Thyroid gland (tissue), 4 donors: ENCODE results near the gene RNF123. TPM values are rescaled to one million over a fixed set of nuclear protein-coding genes. Genes with fewer than 3 reads are reported as not detected.

ENCODE experiments used
- DNase-seq, 2 donors: peaks; one replicate each; pipeline ENCODE4 v3.0.0-alpha.2; 2019
- H3K27ac ChIP-seq, 3 donors: fragments of 200-600 bp; sonication (generic); 1 replicate in 2 of 3; 2 replicates in 1 of 3; pipeline ENCODE4 v1.5.1; 2016 to 2019; ENCODE audit warnings: mild to moderate bottlenecking in 1 of 3, moderate library complexity in 1 of 3
- H3K27me3 ChIP-seq: fragments of 200-600 bp; sonication (generic); one replicate; pipeline ENCODE4 v1.5.1; 2019
- H3K36me3 ChIP-seq, 2 donors: fragments of 200-600 bp; sonication (generic); one replicate each; pipeline ENCODE4 v1.5.1; 2016 to 2019
- H3K4me1 ChIP-seq, 2 donors: fragments of 200-600 bp; sonication (generic); one replicate each; pipeline ENCODE4 v1.5.1; 2017 to 2019
- H3K4me3 ChIP-seq, 3 donors: fragments of 200-600 bp; sonication (generic); replicated peaks in 1 of 3; 1 replicate in 2 of 3; 2 replicates in 1 of 3; pipeline ENCODE4 v1.5.1; 2016; ENCODE audit warnings: mild to moderate bottlenecking in 1 of 3
- H3K9me3 ChIP-seq: fragments of 200-600 bp; sonication (generic); one replicate; pipeline ENCODE4 v1.5.1; 2017
- POLR2A ChIP-seq, 2 donors: fragments of 450-650 bp; IDR thresholded peaks; one replicate each; pipeline ENCODE4 v1.6.1; 2017; ENCODE audit warnings: antibody characterized with exemption in 2 of 2, mild to moderate bottlenecking in 2 of 2, moderate library complexity in 1 of 2
- WGBS, 2 donors: methylation state at CpG; one replicate each; pipeline ENCODE4 v1.1.5; 2017; 5-methylcytosine and 5-hydroxymethylcytosine counted together
- intact Hi-C: fragments of 100-400 bp; cut with DNase I; formaldehyde crosslinking; loops from one replicate; pipeline ENCODE4 v1.15.1; 2023
- total RNA-seq, 4 donors: library from RNA; depleted of rRNA; stranded (reverse); fragments of >200 nt; gene quantifications; one replicate each; pipeline ENCODE4 v1.2.3, GENCODE V29; 2016
- TF ChIP-seq, protein P1 (sequence below), 6 experiments: fragments of 200-600 bp in 3 of 6; fragments of 450-650 bp in 3 of 6; sonication (generic) in 3 of 6; IDR thresholded peaks; one replicate each; pipeline ENCODE4 v1.5.1; 2016 to 2019; ENCODE audit warnings: antibody characterized with exemption in 6 of 6, mild to moderate bottlenecking in 2 of 6, inconsistent platforms in 1 of 6, moderate library complexity in 1 of 6

Gene RNF123
- total RNA-seq, 4 donors from 2014 or later: 25.9 to 36.8 (median 33.5) TPM

DNA sequence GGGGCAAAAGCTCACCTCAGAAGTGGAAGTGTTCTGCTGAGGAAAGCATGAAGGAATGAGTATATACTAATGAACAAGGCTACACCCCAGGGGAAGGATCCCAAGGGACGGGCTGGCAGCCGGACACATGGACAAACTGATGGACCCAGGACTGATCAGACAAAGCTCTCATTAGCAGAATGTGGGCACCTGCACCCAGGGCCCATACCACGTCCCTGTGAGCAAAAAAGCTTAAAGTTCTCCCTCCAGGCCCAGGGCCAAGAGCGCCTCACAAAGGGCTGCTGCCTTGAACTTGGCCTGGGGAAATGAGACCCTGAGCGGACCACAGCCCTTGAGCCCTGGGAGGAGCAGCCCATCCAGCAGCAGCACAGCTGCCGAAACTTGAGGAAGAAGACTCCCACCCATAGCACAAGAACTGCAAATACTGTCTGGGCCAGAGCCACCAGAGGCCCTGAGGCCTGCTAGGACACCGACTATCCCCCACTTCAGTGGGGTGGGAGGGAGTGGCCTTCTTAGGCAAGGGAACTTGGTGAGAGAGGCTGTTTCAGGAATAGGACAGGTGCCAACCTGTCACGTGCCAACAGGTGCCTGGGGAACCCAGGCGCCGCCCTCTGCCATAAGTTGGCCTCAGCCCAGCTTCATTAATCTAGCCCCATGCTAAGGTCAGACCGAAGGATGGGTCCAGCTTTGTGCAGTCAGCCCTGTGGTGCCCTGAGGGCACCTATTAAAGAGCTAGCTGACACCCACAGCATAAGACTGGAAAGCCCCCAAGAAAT lies 36.7 kb downstream of the RNF123 start:
- Histone ChIP-seq H3K36me3 (peaks cover 20 to 23% of the 10 kb centered on the region in 2 donors), H3K27ac (peak overlapping the region in 1 of 3 donors; percentile 73), H3K4me1 (peaks cover 20 to 24% of the 10 kb centered on the region in 2 donors), H3K27me3 (no peaks in the 10 kb centered on the region), H3K4me3 (no peak overlapping the region), H3K9me3 (no peaks in the 10 kb centered on the region)
- TF ChIP-seq POLR2A (IDR thresholded peaks at IDR 0.05): no peak
- TF ChIP-seq, protein P1, sequence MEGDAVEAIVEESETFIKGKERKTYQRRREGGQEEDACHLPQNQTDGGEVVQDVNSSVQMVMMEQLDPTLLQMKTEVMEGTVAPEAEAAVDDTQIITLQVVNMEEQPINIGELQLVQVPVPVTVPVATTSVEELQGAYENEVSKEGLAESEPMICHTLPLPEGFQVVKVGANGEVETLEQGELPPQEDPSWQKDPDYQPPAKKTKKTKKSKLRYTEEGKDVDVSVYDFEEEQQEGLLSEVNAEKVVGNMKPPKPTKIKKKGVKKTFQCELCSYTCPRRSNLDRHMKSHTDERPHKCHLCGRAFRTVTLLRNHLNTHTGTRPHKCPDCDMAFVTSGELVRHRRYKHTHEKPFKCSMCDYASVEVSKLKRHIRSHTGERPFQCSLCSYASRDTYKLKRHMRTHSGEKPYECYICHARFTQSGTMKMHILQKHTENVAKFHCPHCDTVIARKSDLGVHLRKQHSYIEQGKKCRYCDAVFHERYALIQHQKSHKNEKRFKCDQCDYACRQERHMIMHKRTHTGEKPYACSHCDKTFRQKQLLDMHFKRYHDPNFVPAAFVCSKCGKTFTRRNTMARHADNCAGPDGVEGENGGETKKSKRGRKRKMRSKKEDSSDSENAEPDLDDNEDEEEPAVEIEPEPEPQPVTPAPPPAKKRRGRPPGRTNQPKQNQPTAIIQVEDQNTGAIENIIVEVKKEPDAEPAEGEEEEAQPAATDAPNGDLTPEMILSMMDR (IDR thresholded peaks at IDR 0.05): no peak
- WGBS, 2 donors: 88 to 89% methylated on average over 8 of the region's 11 CpGs
- intact Hi-C loops: loop anchor here (5.0 kb wide), 1 partner anchor 49 kb away; no protein-coding TSS in a partner anchor
- no peak for DNase-seq

DNA sequence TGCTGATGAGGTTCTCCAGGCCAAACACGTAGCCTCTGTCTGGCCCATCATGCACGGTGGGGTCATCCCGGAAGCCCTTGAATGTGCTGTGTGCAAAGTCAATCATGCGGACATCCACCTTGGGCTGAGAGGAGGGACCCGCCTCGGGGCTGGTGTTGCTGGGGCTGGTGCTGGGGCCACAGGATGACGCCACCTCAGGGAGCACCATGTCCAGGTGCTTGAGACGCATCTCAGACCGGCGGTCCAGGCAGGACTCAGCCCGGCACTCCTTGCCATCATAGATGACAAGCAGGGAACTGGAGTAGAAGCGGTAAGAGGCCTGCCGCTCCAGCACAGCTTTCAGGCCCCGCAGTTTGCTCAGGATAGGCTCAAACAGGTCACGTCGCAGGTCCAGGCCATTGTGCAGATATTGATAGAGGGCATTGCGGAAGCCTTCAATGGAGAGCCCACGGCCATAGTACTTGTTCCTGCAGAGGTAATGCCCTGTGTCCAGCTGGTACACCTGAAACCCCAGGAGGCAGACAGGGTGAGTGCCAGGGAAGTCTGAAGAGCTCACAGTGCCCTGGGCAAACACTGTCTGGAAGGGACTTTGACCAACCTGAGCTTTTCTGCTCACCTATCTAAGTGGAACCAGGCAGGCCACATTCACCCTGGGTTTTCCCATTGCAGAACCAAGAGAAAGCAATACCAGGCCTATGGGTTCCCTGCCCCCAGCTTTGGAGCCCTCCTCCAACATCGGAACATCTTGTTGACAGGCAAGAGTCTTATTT lies 38.0 kb downstream of the RNF123 start:
- Histone ChIP-seq H3K4me3 (no peak overlapping the region), H3K27ac (no peak overlapping the region), H3K36me3 (peaks cover 15 to 29% of the 10 kb centered on the region in 2 donors), H3K4me1 (peaks cover 17 to 22% of the 10 kb centered on the region in 2 donors), H3K27me3 (no peaks in the 10 kb centered on the region), H3K9me3 (no peaks in the 10 kb centered on the region)
- TF ChIP-seq POLR2A (IDR thresholded peaks at IDR 0.05): no peak
- TF ChIP-seq, protein P1 (IDR thresholded peaks at IDR 0.05): no peak
- intact Hi-C loops: loop anchor here (5.0 kb wide), 1 partner anchor 50 kb away; no protein-coding TSS in a partner anchor
- DNase-seq: no peak
- WGBS, 2 donors: 89 to 94% methylated on average over 13 to 16 of the region's 19 CpGs

DNA sequence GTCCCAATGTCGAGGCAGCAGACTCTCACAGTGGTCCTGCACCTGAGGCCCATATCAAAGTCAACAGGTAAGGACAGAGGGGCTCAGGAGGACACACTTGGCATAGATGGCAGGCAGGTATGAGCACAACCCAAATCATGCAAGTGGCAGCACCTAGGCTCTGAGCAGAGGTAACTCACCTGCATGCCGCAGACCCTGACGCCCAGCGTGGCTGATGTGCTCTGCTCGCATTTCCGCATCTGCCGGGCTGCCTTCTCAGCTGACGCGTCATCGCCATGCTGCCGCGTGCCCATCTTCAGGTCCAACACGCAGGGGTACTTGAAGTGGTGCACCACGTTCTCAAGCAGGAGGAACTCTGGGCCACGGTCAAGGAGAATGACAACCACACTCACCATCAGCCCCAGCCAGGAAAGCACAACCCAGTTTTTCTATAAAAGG lies 38.6 kb downstream of the RNF123 start:
- TF ChIP-seq POLR2A (IDR thresholded peaks at IDR 0.05): no peak
- TF ChIP-seq, protein P1 (IDR thresholded peaks at IDR 0.05): no peak
- intact Hi-C loops: loop anchor here (5.0 kb wide), 1 partner anchor 51 kb away; no protein-coding TSS in a partner anchor
- H3K4me3 ChIP-seq: no peak overlapping the region
- peaks cover 16 to 35% of the 10 kb centered on the region in 2 donors for H3K36me3 ChIP-seq
- no peaks in the 10 kb centered on the region for H3K9me3 ChIP-seq
- H3K27ac ChIP-seq: no peak overlapping the region
- peaks cover 11 to 16% of the 10 kb centered on the region in 2 donors for H3K4me1 ChIP-seq
- H3K27me3 ChIP-seq: no peaks in the 10 kb centered on the region
- no peak for DNase-seq
- WGBS, 2 donors: 93 to 95% methylated on average over 11 to 14 of the region's 15 CpGs

DNA sequence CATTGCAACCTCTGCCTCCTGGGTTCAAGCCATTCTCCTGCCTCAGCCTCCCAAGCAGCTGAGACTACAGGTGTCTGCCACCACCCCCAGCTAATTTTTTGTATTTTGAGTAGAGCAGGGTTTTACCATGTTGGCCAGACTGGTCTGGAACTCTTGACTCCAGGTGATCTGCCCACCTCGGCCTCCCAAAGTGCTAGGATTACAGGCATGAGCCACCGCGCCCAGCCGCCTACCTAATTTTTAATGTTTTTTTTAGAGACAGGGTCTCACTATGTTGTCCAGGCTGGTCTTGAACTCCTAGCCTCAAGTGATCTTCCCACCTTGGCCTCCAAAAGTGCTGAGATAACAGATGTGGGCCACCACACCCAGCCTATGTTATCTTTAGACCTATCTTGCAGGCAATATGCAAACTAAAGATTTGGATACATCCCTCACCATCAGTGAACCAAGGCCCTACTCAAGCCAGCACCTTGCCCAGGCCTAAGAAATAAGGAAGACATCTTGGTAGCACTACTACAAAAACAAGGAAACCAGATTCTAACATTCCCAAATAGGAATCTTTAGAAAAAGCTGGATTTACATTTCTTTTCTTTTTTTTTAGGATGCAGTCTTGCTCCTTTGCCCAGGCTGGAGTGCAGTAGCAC lies 40.7 kb downstream of the RNF123 start:
- TF ChIP-seq, protein P1 (IDR thresholded peaks at IDR 0.05): no peak
- TF ChIP-seq POLR2A (IDR thresholded peaks at IDR 0.05): no peak
- no peak overlapping the region for H3K27ac ChIP-seq
- H3K4me3 ChIP-seq: no peak overlapping the region
- WGBS, 2 donors: 97 to 100% methylated on average over 4 of the region's 4 CpGs
- intact Hi-C loops: loop anchor here (5.0 kb wide), 1 partner anchor 53 kb away; no protein-coding TSS in a partner anchor
- H3K9me3 ChIP-seq: no peaks in the 10 kb centered on the region
- DNase-seq: no peak
- H3K4me1 ChIP-seq: peaks cover 13 to 17% of the 10 kb centered on the region in 2 donors
- H3K27me3 ChIP-seq: no peaks in the 10 kb centered on the region
- peaks cover 16 to 37% of the 10 kb centered on the region in 2 donors for H3K36me3 ChIP-seq
